K562 (cell line): ENCODE results near the gene DBX1. TPM values are rescaled to one million over a fixed set of nuclear protein-coding genes. Genes with fewer than 3 reads are reported as not detected.

ENCODE experiments used
- ATAC-seq: fragments of 200-7000 bp; cut with Tn5 transposase; 3 replicates; pipeline ENCODE4 v1.9.1; 2020; ENCODE audit warnings: moderate library complexity
- BruUV-seq: library from RNA; stranded (reverse); fragments of 400-500 nt; replicated peaks from 2 replicates; lab custom pipeline; 2021; lab: Mats Ljungman, UMichigan
- CTCF ChIA-PET: fragments of 300-600 bp; formaldehyde crosslinking; extraction: SDS; loops from one replicate; lab custom pipeline; 2021; ENCODE audit warnings: low intra/inter-chr PET ratio; lab: Yijun Ruan, JAX
- POLR2A ChIA-PET: fragments of 300-600, 350-650 bp; sonication (Branson Sonifier 250); formaldehyde crosslinking; extraction: SDS; loops from one replicate; lab custom pipeline; 2021; ENCODE audit warnings: antibody characterized with exemption, inconsistent platforms; lab: Yijun Ruan, JAX
- DNase-seq, 4 experiments: peaks; one replicate each; pipeline versions ENCODE4 v3.0.0 to v3.0.0-alpha.2; 2011 to 2018; ENCODE audit warnings: low spot score in 3 of 4, mixed read lengths in 3 of 4; ENCODE audit errors: extremely low read depth in 1 of 4
- FAIRE-seq: peaks from 2 replicates; lab custom pipeline; 2011; peaks lifted over from hg19 to GRCh38; lab: Jason Lieb, UNC
- H2AFZ ChIP-seq: 2 replicates; pipeline ENCODE4 v1.6.0; 2011; ENCODE audit warnings: low read depth, low read length, control low read depth, inconsistent platforms
- H3K27ac ChIP-seq: fragments of 200-600 bp; 3 replicates; pipeline ENCODE4 v1.8.0; 2011; ENCODE audit warnings: low read depth, mild to moderate bottlenecking, control low read depth, inconsistent platforms, low read length, moderate library complexity, mixed read lengths; ENCODE audit errors: extremely low read depth
- H3K27me3 ChIP-seq, 2 experiments: fragments of 300-600 bp in 1 of 2; 2 replicates in 1 of 2; 3 replicates in 1 of 2; pipeline versions ENCODE4 v1.6.0 to v1.8.0; 2011; ENCODE audit warnings: inconsistent platforms in 2 of 2, low read length in 2 of 2, mild to moderate bottlenecking in 1 of 2, mixed read lengths in 1 of 2, moderate library complexity in 1 of 2; ENCODE audit not compliant: control insufficient read depth in 2 of 2, insufficient read depth in 2 of 2
- H3K36me3 ChIP-seq: fragments of 300-600 bp; 3 replicates; pipeline ENCODE4 v1.8.0; 2011; ENCODE audit warnings: mild to moderate bottlenecking, low read length, inconsistent platforms; ENCODE audit not compliant: control insufficient read depth, insufficient read depth
- H3K4me1 ChIP-seq, 2 experiments: fragments of 200-600 bp in 1 of 2; replicated peaks in 1 of 2; 2 replicates in 1 of 2; 3 replicates in 1 of 2; pipeline versions ENCODE4 v1.5.1 to v1.8.0; 2011; ENCODE audit warnings: inconsistent platforms in 2 of 2, low read length in 2 of 2, mild to moderate bottlenecking in 1 of 2, mixed read lengths in 1 of 2, moderate library complexity in 1 of 2; ENCODE audit not compliant: control insufficient read depth in 2 of 2, insufficient read depth in 2 of 2
- H3K4me2 ChIP-seq: 2 replicates; pipeline ENCODE4 v1.6.1; 2011; ENCODE audit warnings: low read length, control low read depth, inconsistent platforms, mixed read lengths; ENCODE audit not compliant: insufficient read depth
- H3K4me3 ChIP-seq: fragments of 200-600 bp; sonication (generic), shearing (Covaris generic); 2 replicates; pipeline ENCODE4 v1.5.1; 2016; ENCODE audit warnings: control low read depth, inconsistent platforms
- H3K79me2 ChIP-seq: fragments of 200-600 bp; 3 replicates; pipeline ENCODE4 v1.8.0; 2011; ENCODE audit warnings: low read length, inconsistent platforms; ENCODE audit not compliant: control insufficient read depth, insufficient read depth
- H3K9ac ChIP-seq, 2 experiments: 2 replicates each; pipeline versions ENCODE4 v1.6.0 to v1.6.1; 2011; ENCODE audit warnings: low read depth in 2 of 2, low read length in 2 of 2, control low read depth in 1 of 2, inconsistent platforms in 1 of 2, mild to moderate bottlenecking in 1 of 2, mixed read lengths in 1 of 2; ENCODE audit not compliant: insufficient read depth in 1 of 2
- H3K9me1 ChIP-seq: one replicate; pipeline ENCODE4 v1.6.0; 2011; ENCODE audit warnings: inconsistent platforms, mild to moderate bottlenecking, low read length, moderate library complexity; ENCODE audit not compliant: control insufficient read depth, insufficient read depth
- H3K9me3 ChIP-seq: replicated peaks from 2 replicates; pipeline ENCODE4 v1.5.1; 2011; ENCODE audit warnings: low read depth, low read length, inconsistent platforms; ENCODE audit not compliant: control insufficient read depth, insufficient read depth
- H4K20me1 ChIP-seq: replicated peaks from 2 replicates; pipeline ENCODE4 v1.6.1; 2011; ENCODE audit warnings: low read length, inconsistent platforms, mixed read lengths; ENCODE audit not compliant: control insufficient read depth, insufficient read depth
- ILK ChIP-seq: fragments of 450-650 bp; IDR thresholded peaks from 2 replicates; pipeline ENCODE4 v1.6.1; 2016; ENCODE audit warnings: missing genetic modification characterization, low read depth, mild to moderate bottlenecking, missing compliant biosample characterization, moderate library complexity, borderline replicate concordance
- SRSF3 ChIP-seq: fragments of 200-400 bp; formaldehyde crosslinking; IDR thresholded peaks from 2 replicates; pipeline ENCODE4 v1.6.1; 2016; ENCODE audit warnings: mild to moderate bottlenecking, low read length, moderate library complexity; ENCODE audit not compliant: insufficient read depth
- WGBS: fragments of 100-300 bp; shearing (Covaris generic); methylation state at CpG from one replicate; pipeline ENCODE4 v1.1.6; 2016; ENCODE audit warnings: low coverage, mixed read lengths; ENCODE audit not compliant: insufficient coverage; ENCODE audit errors: missing lambda C conversion rate; 5-methylcytosine and 5-hydroxymethylcytosine counted together
- in situ Hi-C: fragments of 300-500 bp; cut with MboI; formaldehyde crosslinking; loops from 4 replicates; pipeline ENCODE4 v1.15.0; 2018; ENCODE audit warnings: inconsistent platforms, mixed read lengths
- intact Hi-C: fragments of 100-400 bp; cut with micrococcal nuclease; formaldehyde crosslinking; loops from 2 replicates; pipeline ENCODE4 v1.14.2; 2022
- polyA plus RNA-seq, 8 experiments: library from polyadenylated mRNA; depleted of rRNA in 4 of 8; stranded (reverse) in 5 of 8; unstranded in 3 of 8; fragments of >200 nt; fragmentation: Nextera tagmentation in 2 of 8; fragmentation: Illumina TruSeq in 1 of 8; extraction: Ambion mirVana in 2 of 8; extraction: Trizol in 1 of 8; gene quantifications; 2 replicates each; pipeline versions ENCODE4 v1.2.1 to v1.2.3, GENCODE V29; 2011 to 2014; ENCODE audit warnings: inconsistent platforms in 1 of 8, missing spikeins in 1 of 8
- total RNA-seq, 7 experiments: library from RNA; depleted of rRNA in 6 of 7; stranded (reverse); fragments of >200 nt in 6 of 7; fragmentation: Illumina TruSeq in 2 of 7; extraction: Trizol in 2 of 7; gene quantifications; 2 replicates each; pipeline versions ENCODE4 v1.2.1 to v1.2.3, GENCODE V29; 2011 to 2021; ENCODE audit warnings: low replicate concordance in 1 of 7
- TF ChIP-seq, protein P1 (sequence below): fragments of 450-650 bp; IDR thresholded peaks from 2 replicates; pipeline ENCODE4 v1.6.1; 2016; ENCODE audit warnings: mild to moderate bottlenecking, moderate library complexity

DBX1 gene
- total and polyA plus RNA-seq, 9 of the 15 experiments (the other 6 are each of a cell fraction or from before 2014, with no cell fraction given): not detected

DNA sequence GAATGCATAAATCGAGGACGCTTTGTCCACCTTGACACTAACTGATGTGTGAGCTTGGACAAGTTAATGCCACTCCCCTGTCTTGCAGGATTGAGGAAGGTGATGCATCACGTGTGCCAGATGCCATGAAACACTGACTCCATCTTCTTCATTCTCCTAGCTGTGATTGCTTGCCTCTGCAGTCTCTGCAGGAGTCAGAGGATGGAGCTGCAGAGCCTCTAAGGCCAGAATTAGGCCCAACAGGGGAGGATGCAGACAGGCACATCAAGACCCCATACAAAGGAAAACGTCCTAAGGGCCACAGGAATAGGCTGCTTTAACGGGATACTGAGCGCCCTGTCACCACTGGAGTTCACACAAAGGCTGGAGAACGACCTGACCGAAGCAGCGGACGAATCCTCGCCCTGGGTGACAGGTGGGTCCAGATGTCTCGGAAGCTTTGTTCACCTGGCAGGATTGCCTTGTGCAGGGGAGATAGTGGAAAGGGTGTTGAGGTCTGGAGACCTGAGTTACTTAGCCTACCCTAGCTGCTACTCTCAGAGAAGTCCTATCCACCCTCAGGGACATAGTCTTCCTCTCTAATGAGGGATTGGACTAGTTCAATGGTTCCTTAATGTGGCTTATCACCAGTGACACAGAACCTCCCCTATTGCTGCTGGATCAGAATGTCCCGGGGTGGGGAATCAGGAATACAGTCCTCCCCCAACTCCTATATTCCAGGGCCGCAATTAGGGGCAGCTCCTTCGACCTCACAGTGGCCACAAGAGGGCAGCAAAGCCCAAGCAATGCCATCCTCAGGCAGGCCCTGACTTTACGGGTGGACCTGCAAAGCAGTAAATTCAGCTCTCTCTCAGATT is 32.4 kb downstream of the DBX1 start:
- POLR2A ChIA-PET: interaction anchor here (0.6 to 1.8 kb wide), 5 partner anchors 15 to 691 kb away, joined by 3 to 8 read pairs (median 3); no protein-coding TSS in a partner anchor
- WGBS: 12% methylated on average over 16 of the region's 16 CpGs
- TF ChIP-seq ILK (tag): no peak
- TF ChIP-seq, protein P1, sequence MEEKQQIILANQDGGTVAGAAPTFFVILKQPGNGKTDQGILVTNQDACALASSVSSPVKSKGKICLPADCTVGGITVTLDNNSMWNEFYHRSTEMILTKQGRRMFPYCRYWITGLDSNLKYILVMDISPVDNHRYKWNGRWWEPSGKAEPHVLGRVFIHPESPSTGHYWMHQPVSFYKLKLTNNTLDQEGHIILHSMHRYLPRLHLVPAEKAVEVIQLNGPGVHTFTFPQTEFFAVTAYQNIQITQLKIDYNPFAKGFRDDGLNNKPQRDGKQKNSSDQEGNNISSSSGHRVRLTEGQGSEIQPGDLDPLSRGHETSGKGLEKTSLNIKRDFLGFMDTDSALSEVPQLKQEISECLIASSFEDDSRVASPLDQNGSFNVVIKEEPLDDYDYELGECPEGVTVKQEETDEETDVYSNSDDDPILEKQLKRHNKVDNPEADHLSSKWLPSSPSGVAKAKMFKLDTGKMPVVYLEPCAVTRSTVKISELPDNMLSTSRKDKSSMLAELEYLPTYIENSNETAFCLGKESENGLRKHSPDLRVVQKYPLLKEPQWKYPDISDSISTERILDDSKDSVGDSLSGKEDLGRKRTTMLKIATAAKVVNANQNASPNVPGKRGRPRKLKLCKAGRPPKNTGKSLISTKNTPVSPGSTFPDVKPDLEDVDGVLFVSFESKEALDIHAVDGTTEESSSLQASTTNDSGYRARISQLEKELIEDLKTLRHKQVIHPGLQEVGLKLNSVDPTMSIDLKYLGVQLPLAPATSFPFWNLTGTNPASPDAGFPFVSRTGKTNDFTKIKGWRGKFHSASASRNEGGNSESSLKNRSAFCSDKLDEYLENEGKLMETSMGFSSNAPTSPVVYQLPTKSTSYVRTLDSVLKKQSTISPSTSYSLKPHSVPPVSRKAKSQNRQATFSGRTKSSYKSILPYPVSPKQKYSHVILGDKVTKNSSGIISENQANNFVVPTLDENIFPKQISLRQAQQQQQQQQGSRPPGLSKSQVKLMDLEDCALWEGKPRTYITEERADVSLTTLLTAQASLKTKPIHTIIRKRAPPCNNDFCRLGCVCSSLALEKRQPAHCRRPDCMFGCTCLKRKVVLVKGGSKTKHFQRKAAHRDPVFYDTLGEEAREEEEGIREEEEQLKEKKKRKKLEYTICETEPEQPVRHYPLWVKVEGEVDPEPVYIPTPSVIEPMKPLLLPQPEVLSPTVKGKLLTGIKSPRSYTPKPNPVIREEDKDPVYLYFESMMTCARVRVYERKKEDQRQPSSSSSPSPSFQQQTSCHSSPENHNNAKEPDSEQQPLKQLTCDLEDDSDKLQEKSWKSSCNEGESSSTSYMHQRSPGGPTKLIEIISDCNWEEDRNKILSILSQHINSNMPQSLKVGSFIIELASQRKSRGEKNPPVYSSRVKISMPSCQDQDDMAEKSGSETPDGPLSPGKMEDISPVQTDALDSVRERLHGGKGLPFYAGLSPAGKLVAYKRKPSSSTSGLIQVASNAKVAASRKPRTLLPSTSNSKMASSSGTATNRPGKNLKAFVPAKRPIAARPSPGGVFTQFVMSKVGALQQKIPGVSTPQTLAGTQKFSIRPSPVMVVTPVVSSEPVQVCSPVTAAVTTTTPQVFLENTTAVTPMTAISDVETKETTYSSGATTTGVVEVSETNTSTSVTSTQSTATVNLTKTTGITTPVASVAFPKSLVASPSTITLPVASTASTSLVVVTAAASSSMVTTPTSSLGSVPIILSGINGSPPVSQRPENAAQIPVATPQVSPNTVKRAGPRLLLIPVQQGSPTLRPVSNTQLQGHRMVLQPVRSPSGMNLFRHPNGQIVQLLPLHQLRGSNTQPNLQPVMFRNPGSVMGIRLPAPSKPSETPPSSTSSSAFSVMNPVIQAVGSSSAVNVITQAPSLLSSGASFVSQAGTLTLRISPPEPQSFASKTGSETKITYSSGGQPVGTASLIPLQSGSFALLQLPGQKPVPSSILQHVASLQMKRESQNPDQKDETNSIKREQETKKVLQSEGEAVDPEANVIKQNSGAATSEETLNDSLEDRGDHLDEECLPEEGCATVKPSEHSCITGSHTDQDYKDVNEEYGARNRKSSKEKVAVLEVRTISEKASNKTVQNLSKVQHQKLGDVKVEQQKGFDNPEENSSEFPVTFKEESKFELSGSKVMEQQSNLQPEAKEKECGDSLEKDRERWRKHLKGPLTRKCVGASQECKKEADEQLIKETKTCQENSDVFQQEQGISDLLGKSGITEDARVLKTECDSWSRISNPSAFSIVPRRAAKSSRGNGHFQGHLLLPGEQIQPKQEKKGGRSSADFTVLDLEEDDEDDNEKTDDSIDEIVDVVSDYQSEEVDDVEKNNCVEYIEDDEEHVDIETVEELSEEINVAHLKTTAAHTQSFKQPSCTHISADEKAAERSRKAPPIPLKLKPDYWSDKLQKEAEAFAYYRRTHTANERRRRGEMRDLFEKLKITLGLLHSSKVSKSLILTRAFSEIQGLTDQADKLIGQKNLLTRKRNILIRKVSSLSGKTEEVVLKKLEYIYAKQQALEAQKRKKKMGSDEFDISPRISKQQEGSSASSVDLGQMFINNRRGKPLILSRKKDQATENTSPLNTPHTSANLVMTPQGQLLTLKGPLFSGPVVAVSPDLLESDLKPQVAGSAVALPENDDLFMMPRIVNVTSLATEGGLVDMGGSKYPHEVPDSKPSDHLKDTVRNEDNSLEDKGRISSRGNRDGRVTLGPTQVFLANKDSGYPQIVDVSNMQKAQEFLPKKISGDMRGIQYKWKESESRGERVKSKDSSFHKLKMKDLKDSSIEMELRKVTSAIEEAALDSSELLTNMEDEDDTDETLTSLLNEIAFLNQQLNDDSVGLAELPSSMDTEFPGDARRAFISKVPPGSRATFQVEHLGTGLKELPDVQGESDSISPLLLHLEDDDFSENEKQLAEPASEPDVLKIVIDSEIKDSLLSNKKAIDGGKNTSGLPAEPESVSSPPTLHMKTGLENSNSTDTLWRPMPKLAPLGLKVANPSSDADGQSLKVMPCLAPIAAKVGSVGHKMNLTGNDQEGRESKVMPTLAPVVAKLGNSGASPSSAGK: no peak
- TF ChIP-seq SRSF3: no peak

More for the DNA sequence above, 32.4 kb downstream of the DBX1 start:
- H4K20me1 ChIP-seq: no peaks in the 10 kb centered on the region; the same call in 1 of the 2 replicates
- H3K9me1 ChIP-seq: no peaks in the 10 kb centered on the region
- H3K4me1 ChIP-seq: peaks cover 0 to 6% of the 10 kb centered on the region in 2 experiments; a peak in 2 of 5 replicates
- DNase-seq (peak; percentile 70 to 81 (median 74)), ATAC-seq (peak; percentile 97), FAIRE-seq (peak; percentile 85)
- no peaks in the 10 kb centered on the region for H3K9me3 ChIP-seq
- H3K79me2 ChIP-seq: no peaks in the 10 kb centered on the region
- H3K36me3 ChIP-seq: no peaks in the 10 kb centered on the region
- no peak overlapping the region for H3K9ac ChIP-seq
- CTCF ChIA-PET: interaction anchor here (1.3 to 1.8 kb wide), 3 partner anchors 177 to 482 kb away, joined by 3 to 7 read pairs (median 6); no protein-coding TSS in a partner anchor
- H3K4me2 ChIP-seq: no peak overlapping the region
- no TSS peak for BruUV-seq
- no peak overlapping the region for H3K4me3 ChIP-seq
- no peak overlapping the region for H3K27ac ChIP-seq
- peaks cover 2 to 25% of the 10 kb centered on the region in 2 experiments; a peak in 3 of 5 replicates for H3K27me3 ChIP-seq
- H2AFZ ChIP-seq: no peak overlapping the region
- in situ Hi-C loops (loop anchor here (10.0 kb wide), 1 partner anchor 487 kb away; no protein-coding TSS in a partner anchor), intact Hi-C loops (loop anchor here (1.0 to 5.0 kb wide), 6 partner anchors 223 to 544 kb away; no protein-coding TSS in a partner anchor)
